ENCODE measurements around the gene NAV2. TPM values are rescaled to one million over a fixed set of nuclear protein-coding genes. Genes with fewer than 3 reads are reported as not detected.

NAV2 gene
- total RNA-seq, 1 donor from 2014 or later: 0.39 TPM

GRCh38 chr11:20090654-20091374, 378.2 kb downstream of the NAV2 start:
- DNase-seq (ENCODE audit: low spot score): no peak
- no peak overlapping the region for H3K4me3 Mint-ChIP-seq (ENCODE audit: low read depth)
- H3K36me3 Mint-ChIP-seq (ENCODE audit: low read depth): no peaks in the 10 kb centered on the region
- no peak overlapping the region for H3K27ac Mint-ChIP-seq
- peaks cover 5% of the 10 kb centered on the region for H3K4me1 Mint-ChIP-seq (ENCODE audit: low read depth)
- H3K9me3 Mint-ChIP-seq: no peaks in the 10 kb centered on the region
- intact Hi-C loops (cut with micrococcal nuclease): no loop called here
- H3K27me3 Mint-ChIP-seq (ENCODE audit: low read depth): peaks cover 7% of the 10 kb centered on the region

GRCh38 chr11:20093775-20094174, 381.1 kb downstream of the NAV2 start:
- Mint-ChIP-seq H3K9me3 (no peaks in the 10 kb centered on the region), H3K27ac (no peak overlapping the region), H3K36me3 (ENCODE audit: low read depth) (no peaks in the 10 kb centered on the region), H3K27me3 (ENCODE audit: low read depth) (peaks cover 7% of the 10 kb centered on the region), H3K4me1 (ENCODE audit: low read depth) (peaks cover 3% of the 10 kb centered on the region), H3K4me3 (ENCODE audit: low read depth) (no peak overlapping the region)
- no peak for DNase-seq (ENCODE audit: low spot score)
- intact Hi-C loops (cut with micrococcal nuclease): no loop called here

DNA sequence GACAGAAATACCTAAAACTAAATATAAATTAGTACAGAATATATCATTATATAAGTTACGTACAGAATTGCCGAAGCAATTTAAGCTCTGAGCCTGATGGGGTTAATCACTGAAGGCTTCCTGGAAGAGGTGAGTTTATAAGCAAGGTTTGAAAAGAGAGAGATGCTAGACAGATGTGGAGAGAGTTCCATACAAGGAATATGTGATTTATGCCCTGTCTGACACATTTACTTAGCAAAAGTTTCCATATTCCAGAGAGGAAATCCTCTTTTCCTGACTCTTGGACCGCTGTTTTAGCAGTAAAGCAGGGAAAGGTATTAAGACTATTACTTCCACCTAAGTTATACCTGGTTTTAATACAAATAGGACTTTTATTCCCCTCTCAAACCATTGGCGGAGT, 382.6 kb downstream of the NAV2 start:
- Mint-ChIP-seq H3K9me3 (no peaks in the 10 kb centered on the region), H3K27me3 (ENCODE audit: low read depth) (no peaks in the 10 kb centered on the region)

DNA sequence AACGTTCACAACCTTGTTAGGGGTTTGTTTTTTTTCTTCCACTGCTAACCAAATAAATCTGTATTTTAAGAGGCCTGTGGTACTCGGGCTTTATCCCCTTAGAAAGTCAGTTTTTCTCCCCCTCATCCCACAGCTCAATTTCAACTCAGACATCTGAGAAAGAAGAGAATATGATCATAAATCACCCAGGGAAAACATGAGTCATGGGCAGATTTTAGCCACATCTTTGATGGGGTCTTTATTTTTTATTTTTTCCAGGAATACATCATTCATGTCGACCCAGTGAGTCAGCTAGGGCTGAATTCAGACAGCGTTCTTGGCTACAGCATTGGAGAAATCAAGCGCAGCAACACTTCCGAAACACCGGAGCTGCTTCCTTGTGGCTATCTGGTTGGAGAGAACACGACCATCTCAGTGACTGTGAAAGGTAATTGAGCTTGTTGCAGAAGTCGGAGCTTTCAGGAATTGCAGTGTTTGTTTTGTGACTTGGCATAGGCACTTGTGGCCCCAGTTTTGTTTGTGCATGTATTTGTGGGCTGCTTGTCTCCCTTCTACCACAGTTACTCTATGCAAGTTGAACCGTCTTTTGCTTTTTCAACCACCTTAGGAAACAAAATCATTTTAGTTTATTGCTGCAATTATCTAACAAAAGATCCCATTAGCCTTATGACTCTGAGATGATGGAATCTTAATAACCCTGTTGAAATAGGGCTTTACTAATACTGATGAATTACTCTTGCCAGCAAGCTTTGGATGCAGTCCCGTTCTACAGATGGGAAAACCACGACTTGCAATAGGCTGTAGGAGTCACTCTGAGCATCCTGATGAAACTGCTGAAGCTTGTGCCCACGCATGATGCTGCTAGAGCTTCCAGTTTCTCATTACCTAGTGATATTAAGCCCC, 384.9 kb downstream of the NAV2 start:
- H3K4me1 Mint-ChIP-seq (ENCODE audit: low read depth): peaks cover 3% of the 10 kb centered on the region
- no peaks in the 10 kb centered on the region for H3K36me3 Mint-ChIP-seq (ENCODE audit: low read depth)
- no peak for DNase-seq (ENCODE audit: low spot score)
- H3K27me3 Mint-ChIP-seq (ENCODE audit: low read depth): no peaks in the 10 kb centered on the region
- no peaks in the 10 kb centered on the region for H3K9me3 Mint-ChIP-seq
- H3K27ac Mint-ChIP-seq: no peak overlapping the region
- intact Hi-C loops (cut with micrococcal nuclease): no loop called here
- H3K4me3 Mint-ChIP-seq (ENCODE audit: low read depth): no peak overlapping the region

More for the DNA sequence above, 382.6 kb downstream of the NAV2 start:
- H3K4me3 Mint-ChIP-seq (ENCODE audit: low read depth): no peak overlapping the region
- intact Hi-C loops (cut with micrococcal nuclease): no loop called here
- DNase-seq (ENCODE audit: low spot score): no peak
- peaks cover 3% of the 10 kb centered on the region for H3K4me1 Mint-ChIP-seq (ENCODE audit: low read depth)
- no peaks in the 10 kb centered on the region for H3K36me3 Mint-ChIP-seq (ENCODE audit: low read depth)
- H3K27ac Mint-ChIP-seq: no peak overlapping the region

DNA sequence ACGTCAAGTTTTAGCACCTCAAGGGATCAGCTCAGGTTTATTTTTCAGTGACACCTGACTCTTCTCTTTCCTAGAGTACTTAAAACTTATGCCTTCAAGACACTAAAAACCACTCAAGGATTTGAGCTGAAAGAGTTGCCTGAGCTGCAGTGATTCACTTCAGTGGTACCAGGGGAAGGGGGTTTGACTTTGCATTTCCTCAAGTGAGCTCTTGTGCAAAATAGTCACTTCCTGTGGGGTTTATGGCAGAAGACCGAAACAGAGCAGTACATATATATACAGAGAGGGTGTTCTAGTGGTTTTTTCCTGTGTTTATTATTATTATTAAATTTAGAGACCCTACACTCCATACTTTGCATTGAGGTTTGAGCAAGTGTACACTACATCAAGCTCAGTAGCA, 386.9 kb downstream of the NAV2 start:
- H3K4me3 Mint-ChIP-seq (ENCODE audit: low read depth): no peak overlapping the region
- no peak for DNase-seq (ENCODE audit: low spot score)

DNA sequence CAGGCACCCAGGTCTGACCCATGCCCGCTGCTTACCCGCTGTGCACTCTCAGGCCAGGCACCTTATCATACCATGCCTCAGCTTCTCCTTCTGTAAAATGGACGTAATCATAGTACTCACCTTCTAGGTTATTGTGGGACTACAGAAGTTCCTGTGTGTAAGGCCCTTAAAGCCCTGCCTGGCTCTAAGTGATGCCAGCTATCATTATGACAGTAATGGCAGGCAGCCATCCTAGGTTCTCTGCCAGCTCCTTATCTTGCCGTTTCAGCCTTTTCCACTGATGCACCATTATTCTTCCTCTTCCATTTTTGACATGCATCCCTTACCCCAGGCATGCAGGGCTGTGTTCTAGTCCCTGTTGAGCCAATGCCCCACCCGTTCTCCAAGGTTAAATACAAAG, 389.8 kb downstream of the NAV2 start:
- DNase-seq (ENCODE audit: low spot score): no peak
- no peaks in the 10 kb centered on the region for H3K27me3 Mint-ChIP-seq (ENCODE audit: low read depth)
- no peaks in the 10 kb centered on the region for H3K9me3 Mint-ChIP-seq
- peaks cover 3% of the 10 kb centered on the region for H3K4me1 Mint-ChIP-seq (ENCODE audit: low read depth)
- intact Hi-C loops (cut with micrococcal nuclease): no loop called here
- H3K4me3 Mint-ChIP-seq (ENCODE audit: low read depth): no peak overlapping the region
- no peak overlapping the region for H3K27ac Mint-ChIP-seq
- H3K36me3 Mint-ChIP-seq (ENCODE audit: low read depth): no peaks in the 10 kb centered on the region

More for the DNA sequence above, 386.9 kb downstream of the NAV2 start:
- Mint-ChIP-seq H3K4me1 (ENCODE audit: low read depth) (peaks cover 3% of the 10 kb centered on the region), H3K27ac (no peak overlapping the region), H3K27me3 (ENCODE audit: low read depth) (no peaks in the 10 kb centered on the region), H3K9me3 (no peaks in the 10 kb centered on the region), H3K36me3 (ENCODE audit: low read depth) (no peaks in the 10 kb centered on the region)
- intact Hi-C loops (cut with micrococcal nuclease): no loop called here

- no peaks in the 10 kb centered on the region for H3K36me3 Mint-ChIP-seq (ENCODE audit: low read depth)
- intact Hi-C loops (cut with micrococcal nuclease): no loop called here
- no peaks in the 10 kb centered on the region for H3K9me3 Mint-ChIP-seq
- H3K4me3 Mint-ChIP-seq (ENCODE audit: low read depth): no peak overlapping the region
- peaks cover 3% of the 10 kb centered on the region for H3K4me1 Mint-ChIP-seq (ENCODE audit: low read depth)
- H3K27me3 Mint-ChIP-seq (ENCODE audit: low read depth): no peaks in the 10 kb centered on the region
- DNase-seq (ENCODE audit: low spot score): no peak
- H3K27ac Mint-ChIP-seq: no peak overlapping the region
Observed at GRCh38 chr11:20103281-20103680, 390.6 kb downstream of the NAV2 start.

- H3K36me3 Mint-ChIP-seq (ENCODE audit: low read depth): no peaks in the 10 kb centered on the region
- no peak overlapping the region for H3K27ac Mint-ChIP-seq
- no peak for DNase-seq (ENCODE audit: low spot score)
- intact Hi-C loops (cut with micrococcal nuclease): no loop called here
- no peak overlapping the region for H3K4me3 Mint-ChIP-seq (ENCODE audit: low read depth)
- no peaks in the 10 kb centered on the region for H3K27me3 Mint-ChIP-seq (ENCODE audit: low read depth)
- no peaks in the 10 kb centered on the region for H3K9me3 Mint-ChIP-seq
- no peaks in the 10 kb centered on the region for H3K4me1 Mint-ChIP-seq (ENCODE audit: low read depth)
Observed at GRCh38 chr11:20105427-20105826, 392.8 kb downstream of the NAV2 start.

DNA sequence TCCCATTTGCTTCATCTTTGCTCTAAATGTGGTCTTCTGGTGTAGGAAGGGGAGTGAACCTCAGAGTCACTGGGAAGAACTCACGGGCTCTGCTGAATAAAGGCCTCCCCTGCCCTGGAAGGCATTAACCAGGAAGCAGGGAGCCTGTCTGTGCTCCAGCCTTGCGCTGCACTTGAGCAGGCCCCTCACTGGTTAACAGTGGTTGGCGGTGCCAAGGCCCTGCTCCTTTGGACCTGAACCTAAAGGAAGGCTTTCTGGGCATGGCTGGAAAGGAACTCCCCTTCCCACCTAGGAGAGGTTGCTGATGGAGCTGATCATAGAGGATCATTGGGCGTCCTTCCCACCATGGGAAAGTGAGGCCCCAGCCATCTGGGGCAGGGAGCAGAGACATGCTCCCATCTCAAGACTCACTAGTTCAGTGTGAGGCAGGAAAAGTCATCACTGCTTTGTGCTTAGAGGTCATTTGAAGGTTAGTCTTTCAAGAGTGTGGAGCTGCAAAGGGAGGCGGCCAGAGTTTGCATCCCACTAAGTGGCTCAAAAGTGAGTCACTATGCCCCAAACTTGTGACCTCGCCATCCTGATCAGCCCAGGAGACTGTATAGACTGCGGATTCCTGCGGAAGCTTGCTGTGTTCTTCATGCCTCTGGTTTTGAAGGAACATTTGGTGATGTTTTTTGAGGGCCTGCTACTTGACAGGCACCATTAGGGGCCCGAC, 397.3 kb downstream of the NAV2 start:
- Mint-ChIP-seq H3K4me1 (ENCODE audit: low read depth) (no peaks in the 10 kb centered on the region), H3K9me3 (no peaks in the 10 kb centered on the region), H3K4me3 (ENCODE audit: low read depth) (no peak overlapping the region), H3K36me3 (ENCODE audit: low read depth) (no peaks in the 10 kb centered on the region), H3K27ac (no peak overlapping the region), H3K27me3 (ENCODE audit: low read depth) (no peaks in the 10 kb centered on the region)
- intact Hi-C loops (cut with micrococcal nuclease): no loop called here
- DNase-seq (ENCODE audit: low spot score): no peak

DNA sequence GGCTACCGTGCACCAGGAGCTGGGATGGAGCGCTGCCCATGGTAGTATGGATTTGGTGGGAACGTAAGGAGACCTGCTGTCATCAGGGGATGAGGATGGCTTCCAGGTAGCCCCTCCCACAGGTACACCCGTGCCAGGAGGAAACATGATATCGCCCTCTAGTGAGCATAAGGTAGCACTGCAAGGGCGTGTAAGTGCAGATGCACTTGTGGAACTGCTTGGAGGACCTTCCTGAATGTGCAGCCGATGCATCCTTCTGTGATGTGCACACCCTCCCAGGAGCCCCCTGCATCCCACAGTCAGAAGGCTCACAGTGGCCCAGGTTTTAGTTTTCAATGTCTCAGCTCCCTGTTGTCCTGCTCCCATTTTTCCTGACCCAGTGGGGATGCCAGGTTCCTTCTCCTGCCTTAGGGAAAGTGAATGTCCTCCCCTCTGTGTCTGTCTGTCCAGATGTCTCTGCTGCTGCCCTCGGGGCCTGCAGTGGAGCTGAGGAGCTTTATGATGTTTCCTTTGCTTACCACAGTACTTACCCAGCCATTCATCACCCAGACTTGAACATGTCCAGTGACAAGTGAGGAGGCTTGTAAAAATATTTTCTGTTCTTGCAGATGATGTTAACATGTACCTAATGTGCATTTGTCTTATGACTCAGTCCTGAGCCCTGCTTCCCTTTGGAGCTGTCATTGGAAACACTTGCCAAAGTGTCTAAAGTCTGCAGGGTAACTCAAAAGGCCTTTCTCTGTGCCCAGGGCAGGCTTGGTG, 398.5 kb downstream of the NAV2 start:
- Mint-ChIP-seq H3K36me3 (ENCODE audit: low read depth) (no peaks in the 10 kb centered on the region), H3K4me3 (ENCODE audit: low read depth) (no peak overlapping the region), H3K9me3 (no peaks in the 10 kb centered on the region), H3K4me1 (ENCODE audit: low read depth) (no peaks in the 10 kb centered on the region), H3K27me3 (ENCODE audit: low read depth) (no peaks in the 10 kb centered on the region), H3K27ac (no peak overlapping the region)
- DNase-seq (ENCODE audit: low spot score): peak; percentile 21
- intact Hi-C loops (cut with micrococcal nuclease): loop anchor here (1.0 kb wide), 1 partner anchor 160 kb away; no protein-coding TSS in a partner anchor

GRCh38 chr11:20111871-20112270, 399.2 kb downstream of the NAV2 start:
- Mint-ChIP-seq H3K9me3 (no peaks in the 10 kb centered on the region), H3K4me1 (ENCODE audit: low read depth) (no peaks in the 10 kb centered on the region), H3K36me3 (ENCODE audit: low read depth) (no peaks in the 10 kb centered on the region), H3K4me3 (ENCODE audit: low read depth) (no peak overlapping the region), H3K27ac (no peak overlapping the region), H3K27me3 (ENCODE audit: low read depth) (no peaks in the 10 kb centered on the region)
- DNase-seq (ENCODE audit: low spot score): no peak
- intact Hi-C loops (cut with micrococcal nuclease): loop anchor here (1.0 kb wide), 1 partner anchor 161 kb away; no protein-coding TSS in a partner anchor
